ENCODE measurements around the gene ZNF366.
A peak's percentile ranks its signal among the peaks of the same experiment; 100 is the strongest.

ZNF366 gene

GRCh38 chr5:72489536-72489935, 17.7 kb downstream of the ZNF366 start:
- DNase-seq = no peak

- no peak for DNase-seq
These were observed 18.5 kb downstream of the ZNF366 start for GRCh38 chr5:72488756-72489155.

GRCh38 chr5:72487177-72487576, 20.0 kb downstream of the ZNF366 start:
- DNase-seq = no peak

- no peak for DNase-seq
These were observed 20.8 kb downstream of the ZNF366 start for GRCh38 chr5:72486371-72486770.

- DNase-seq = no peak
These were observed 21.7 kb downstream of the ZNF366 start for GRCh38 chr5:72485430-72485974.

GRCh38 chr5:72482046-72482445, 25.2 kb downstream of the ZNF366 start:
- DNase-seq = no peak

GRCh38 chr5:72480841-72481240, 26.4 kb downstream of the ZNF366 start:
- DNase-seq = no peak

GRCh38 chr5:72479921-72480320, 27.3 kb downstream of the ZNF366 start:
- no peak for DNase-seq

- DNase-seq = no peak
These were observed 28.5 kb downstream of the ZNF366 start for GRCh38 chr5:72478684-72479083.

GRCh38 chr5:72478276-72478675, 28.9 kb downstream of the ZNF366 start:
- no peak for DNase-seq

- DNase-seq = no peak
These were observed 29.6 kb downstream of the ZNF366 start for GRCh38 chr5:72477644-72478043.

GRCh38 chr5:72477176-72477575, 30.0 kb downstream of the ZNF366 start:
- DNase-seq = no peak

GRCh38 chr5:72476721-72477120, 30.5 kb downstream of the ZNF366 start:
- no peak for DNase-seq

- DNase-seq = no peak
These were observed 30.9 kb downstream of the ZNF366 start for GRCh38 chr5:72476275-72476674.

GRCh38 chr5:72474516-72474915, 32.7 kb downstream of the ZNF366 start:
- no peak for DNase-seq

GRCh38 chr5:72474046-72474500, 33.1 kb downstream of the ZNF366 start:
- no peak for DNase-seq

GRCh38 chr5:72472666-72473422, 34.4 kb downstream of the ZNF366 start:
- DNase-seq = no peak

GRCh38 chr5:72472031-72472430, 35.2 kb downstream of the ZNF366 start:
- DNase-seq = no peak

GRCh38 chr5:72470826-72471225, 36.4 kb downstream of the ZNF366 start:
- no peak for DNase-seq

GRCh38 chr5:72468606-72469005, 38.6 kb downstream of the ZNF366 start:
- no peak for DNase-seq

- DNase-seq = no peak
These were observed 39.2 kb downstream of the ZNF366 start for GRCh38 chr5:72468024-72468423.

GRCh38 chr5:72467461-72467860, 39.7 kb downstream of the ZNF366 start:
- no peak for DNase-seq

- peak; percentile 26 for DNase-seq
These were observed 41.3 kb downstream of the ZNF366 start for GRCh38 chr5:72465601-72466563.

GRCh38 chr5:72465066-72465465, 42.1 kb downstream of the ZNF366 start:
- no peak for DNase-seq
